Neural cell (in vitro differentiated cells): ENCODE measurements around the gene DPF3.

Experiments used
- CTCF ChIP-seq: fragments of 450-650 bp; IDR thresholded peaks from 2 replicates; pipeline ENCODE4 v1.5.1; 2014; ENCODE audit warnings: antibody characterized with exemption, mild to moderate bottlenecking, moderate library complexity; ENCODE audit not compliant: poor library complexity, severe bottlenecking
- EP300 ChIP-seq: fragments of 450-650 bp; conservative IDR thresholded peaks from 2 replicates; pipeline ENCODE4 v1.6.1; 2014; ENCODE audit warnings: antibody characterized with exemption, mild to moderate bottlenecking, moderate library complexity; ENCODE audit not compliant: poor library complexity, severe bottlenecking
- EZH2 ChIP-seq: fragments of 200-600, 300-800 bp; shearing (Covaris generic), sonication (generic); IDR thresholded peaks from 2 replicates; pipeline ENCODE4 v1.6.1; 2014; ENCODE audit warnings: antibody characterized with exemption, low read length, borderline replicate concordance, mild to moderate bottlenecking; ENCODE audit not compliant: insufficient read depth, poor library complexity, severe bottlenecking
- MXI1 ChIP-seq: fragments of 450-650 bp; conservative IDR thresholded peaks from 2 replicates; pipeline ENCODE4 v1.6.1; 2014; ENCODE audit warnings: antibody characterized with exemption, mild to moderate bottlenecking; ENCODE audit not compliant: poor library complexity, severe bottlenecking
- POLR2AphosphoS5 ChIP-seq: IDR thresholded peaks from 2 replicates; pipeline ENCODE4 v1.6.1; 2012
- RAD21 ChIP-seq: fragments of 450-650 bp; conservative IDR thresholded peaks from 2 replicates; pipeline ENCODE4 v1.6.1; 2014; ENCODE audit warnings: antibody characterized with exemption, mild to moderate bottlenecking, moderate library complexity
- REST ChIP-seq: IDR thresholded peaks from 2 replicates; pipeline ENCODE4 v1.6.1; 2012; ENCODE audit warnings: borderline replicate concordance
- TAF1 ChIP-seq: IDR thresholded peaks from 2 replicates; pipeline ENCODE4 v1.6.1; 2012; ENCODE audit warnings: low read depth

- TF ChIP-seq EZH2 (no peak), TAF1 (no peak), CTCF (no peak), POLR2AphosphoS5 (no peak), MXI1 (no peak), EP300 (no peak), REST (no peak), RAD21 (no peak)
Observed at GRCh38 chr14:72792051-72792788, 101.7 kb downstream of the DPF3 start.
